HL-60/S4 (cell line): ENCODE results near the gene OAS3.
"Not testable (repeated sequence)": the region's sequence is repeated elsewhere in the genome, so short reads cannot be mapped to it uniquely, and the experiment has no call there.

Experiments used
- in situ Hi-C: fragments of 300-500 bp; cut with MboI; formaldehyde crosslinking; loops from 2 replicates; pipeline ENCODE4 v1.14.3; 2022; ENCODE audit warnings: low sequenced_read_pairs

OAS3 gene, protein sequence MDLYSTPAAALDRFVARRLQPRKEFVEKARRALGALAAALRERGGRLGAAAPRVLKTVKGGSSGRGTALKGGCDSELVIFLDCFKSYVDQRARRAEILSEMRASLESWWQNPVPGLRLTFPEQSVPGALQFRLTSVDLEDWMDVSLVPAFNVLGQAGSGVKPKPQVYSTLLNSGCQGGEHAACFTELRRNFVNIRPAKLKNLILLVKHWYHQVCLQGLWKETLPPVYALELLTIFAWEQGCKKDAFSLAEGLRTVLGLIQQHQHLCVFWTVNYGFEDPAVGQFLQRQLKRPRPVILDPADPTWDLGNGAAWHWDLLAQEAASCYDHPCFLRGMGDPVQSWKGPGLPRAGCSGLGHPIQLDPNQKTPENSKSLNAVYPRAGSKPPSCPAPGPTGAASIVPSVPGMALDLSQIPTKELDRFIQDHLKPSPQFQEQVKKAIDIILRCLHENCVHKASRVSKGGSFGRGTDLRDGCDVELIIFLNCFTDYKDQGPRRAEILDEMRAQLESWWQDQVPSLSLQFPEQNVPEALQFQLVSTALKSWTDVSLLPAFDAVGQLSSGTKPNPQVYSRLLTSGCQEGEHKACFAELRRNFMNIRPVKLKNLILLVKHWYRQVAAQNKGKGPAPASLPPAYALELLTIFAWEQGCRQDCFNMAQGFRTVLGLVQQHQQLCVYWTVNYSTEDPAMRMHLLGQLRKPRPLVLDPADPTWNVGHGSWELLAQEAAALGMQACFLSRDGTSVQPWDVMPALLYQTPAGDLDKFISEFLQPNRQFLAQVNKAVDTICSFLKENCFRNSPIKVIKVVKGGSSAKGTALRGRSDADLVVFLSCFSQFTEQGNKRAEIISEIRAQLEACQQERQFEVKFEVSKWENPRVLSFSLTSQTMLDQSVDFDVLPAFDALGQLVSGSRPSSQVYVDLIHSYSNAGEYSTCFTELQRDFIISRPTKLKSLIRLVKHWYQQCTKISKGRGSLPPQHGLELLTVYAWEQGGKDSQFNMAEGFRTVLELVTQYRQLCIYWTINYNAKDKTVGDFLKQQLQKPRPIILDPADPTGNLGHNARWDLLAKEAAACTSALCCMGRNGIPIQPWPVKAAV

DNA sequence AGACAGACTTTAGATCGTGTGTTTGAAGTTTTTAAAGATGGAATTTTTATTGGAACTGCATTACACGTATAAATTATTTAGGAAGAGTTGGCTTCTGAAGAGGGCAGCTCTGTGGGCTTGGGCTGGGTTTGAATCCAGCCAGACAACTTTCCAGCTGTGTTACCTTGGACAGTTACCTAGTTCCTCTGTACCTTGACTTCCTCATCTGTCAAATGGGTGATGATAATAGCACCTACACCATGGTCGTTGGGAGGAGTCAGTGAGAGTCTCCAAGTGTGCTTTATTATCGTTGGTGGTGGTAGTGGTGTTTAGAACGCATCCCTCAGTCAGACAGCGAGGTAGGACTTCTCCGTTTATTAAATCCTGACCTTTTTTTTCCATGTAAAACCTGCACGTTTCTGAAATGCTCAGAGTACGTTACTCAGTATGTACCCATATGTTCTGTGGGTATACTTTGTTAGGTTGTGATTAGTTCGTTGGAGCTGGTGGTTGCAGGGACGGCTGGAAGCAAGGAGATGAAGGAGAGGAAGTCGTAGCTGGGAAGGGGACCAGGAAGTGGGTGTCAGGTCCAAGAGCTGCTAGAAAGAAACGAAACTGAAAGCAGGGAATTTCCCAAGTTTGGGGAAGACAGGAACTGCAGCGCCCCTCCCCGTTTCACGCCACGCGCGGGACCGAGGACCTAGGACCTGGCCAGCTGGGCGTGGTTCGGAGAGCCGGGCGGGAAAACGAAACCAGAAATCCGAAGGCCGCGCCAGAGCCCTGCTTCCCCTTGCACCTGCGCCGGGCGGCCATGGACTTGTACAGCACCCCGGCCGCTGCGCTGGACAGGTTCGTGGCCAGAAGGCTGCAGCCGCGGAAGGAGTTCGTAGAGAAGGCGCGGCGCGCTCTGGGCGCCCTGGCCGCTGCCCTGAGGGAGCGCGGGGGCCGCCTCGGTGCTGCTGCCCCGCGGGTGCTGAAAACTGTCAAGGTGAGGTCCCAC, at the start of gene OAS3:
OAS3 (plus strand) TSS at position 734 of the 979 bp plus-strand sequence; CDS start at position 791, 57 bp downstream.
- in situ Hi-C loops = no loop called here

DNA sequence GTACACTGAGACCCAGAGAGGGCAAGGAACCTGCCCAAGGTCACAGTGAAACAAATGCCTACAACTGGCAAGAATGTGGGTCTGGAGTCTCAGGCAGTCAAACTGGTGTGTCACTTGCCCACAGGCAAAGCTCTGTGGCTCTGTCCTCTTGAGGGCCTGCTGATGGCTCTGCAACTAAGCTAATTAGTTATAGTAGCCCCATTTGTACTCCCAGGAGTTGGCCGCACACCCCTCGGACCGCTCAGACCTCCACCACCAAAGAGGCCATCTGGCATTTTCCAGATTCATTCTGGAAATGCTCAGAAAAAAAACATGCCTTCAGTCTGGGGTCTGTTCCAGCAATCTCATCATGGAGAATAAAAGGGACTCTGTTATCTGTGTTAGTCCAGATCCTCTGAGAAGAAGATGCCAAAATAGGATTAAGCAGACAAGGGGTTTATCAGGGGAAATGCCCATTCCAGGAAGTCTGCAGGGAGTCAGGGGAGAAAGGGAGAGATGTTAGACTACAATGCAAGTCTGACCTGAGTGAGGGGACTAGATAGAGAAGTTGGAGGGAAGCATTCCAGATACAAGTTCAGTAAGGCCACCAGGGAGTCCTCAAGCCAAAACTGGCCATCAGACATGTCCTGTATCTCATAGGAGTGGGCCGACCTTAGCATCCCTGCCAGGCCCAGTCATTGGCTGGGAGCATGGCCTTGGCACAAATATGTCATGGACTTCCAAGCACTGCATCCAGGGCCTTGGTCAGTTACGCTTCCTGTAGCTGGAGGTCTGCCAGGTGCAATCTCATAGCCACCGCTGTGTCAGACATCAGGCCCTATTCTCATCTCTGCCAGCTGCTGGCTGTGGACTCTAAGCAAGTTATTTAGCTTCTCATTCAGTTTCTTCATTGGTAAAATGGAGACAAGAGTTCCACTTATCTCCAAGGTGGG, 46.9 kb upstream of the OAS3 start:
- in situ Hi-C loops = no loop called here

DNA sequence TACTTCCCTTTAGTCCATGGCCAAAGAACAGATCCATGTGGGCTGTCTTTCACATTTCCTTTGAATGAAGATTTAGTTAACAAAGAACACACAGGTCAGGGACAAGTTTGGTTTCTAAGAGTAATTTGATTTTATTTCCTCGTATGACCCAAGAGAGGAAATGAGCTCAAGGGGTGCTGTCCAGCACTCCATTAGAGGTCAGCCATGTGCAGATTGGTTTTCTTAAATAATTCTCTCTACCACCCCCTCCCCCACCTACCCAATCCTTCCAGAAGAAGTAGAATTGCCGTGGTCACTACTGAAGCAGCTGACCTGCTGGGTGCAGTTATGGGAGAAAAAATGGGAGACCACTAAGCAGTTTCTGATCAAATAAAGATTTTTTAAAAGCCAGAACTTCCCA, 45.4 kb upstream of the OAS3 start:
- in situ Hi-C loops = no loop called here

DNA sequence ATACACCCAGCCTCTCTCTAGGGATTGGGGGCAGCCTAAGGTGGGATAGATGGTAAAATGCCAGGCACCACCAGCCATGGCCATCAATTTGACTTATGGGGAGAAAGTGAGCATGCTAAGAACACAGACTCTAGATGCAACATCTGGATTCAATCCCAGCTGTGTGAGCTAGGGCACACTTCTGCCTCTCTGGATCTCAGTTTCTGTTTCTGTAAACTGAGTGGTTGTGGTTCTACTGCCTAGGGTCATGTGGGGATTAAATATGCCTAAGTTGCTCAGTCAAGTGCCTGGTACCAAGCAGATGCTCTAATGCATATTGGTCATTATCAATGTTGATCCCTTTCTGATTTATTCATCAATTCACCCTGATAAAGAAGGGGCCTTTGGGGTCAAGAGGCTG, 44.1 kb upstream of the OAS3 start:
- in situ Hi-C loops = no loop called here

DNA sequence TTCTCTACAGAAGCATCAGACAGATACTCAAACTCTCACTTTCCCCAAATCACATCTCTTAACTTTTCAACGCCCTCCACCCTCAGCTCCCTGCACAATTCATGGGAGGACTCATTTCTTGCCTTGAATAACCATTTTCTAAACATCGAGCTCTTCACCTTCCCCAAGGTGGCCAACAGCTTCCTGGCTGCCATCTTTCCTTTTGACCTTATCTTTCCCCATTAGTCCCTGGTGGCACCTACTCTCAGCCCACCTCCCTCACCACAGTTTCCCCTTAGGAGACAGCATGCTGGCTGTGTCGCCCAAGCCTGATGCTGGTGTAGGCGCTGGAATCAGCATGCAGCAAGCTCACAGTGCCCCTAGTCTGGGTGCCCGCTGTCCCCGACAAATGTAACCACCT, 39.9 kb upstream of the OAS3 start:
- in situ Hi-C loops = no loop called here

DNA sequence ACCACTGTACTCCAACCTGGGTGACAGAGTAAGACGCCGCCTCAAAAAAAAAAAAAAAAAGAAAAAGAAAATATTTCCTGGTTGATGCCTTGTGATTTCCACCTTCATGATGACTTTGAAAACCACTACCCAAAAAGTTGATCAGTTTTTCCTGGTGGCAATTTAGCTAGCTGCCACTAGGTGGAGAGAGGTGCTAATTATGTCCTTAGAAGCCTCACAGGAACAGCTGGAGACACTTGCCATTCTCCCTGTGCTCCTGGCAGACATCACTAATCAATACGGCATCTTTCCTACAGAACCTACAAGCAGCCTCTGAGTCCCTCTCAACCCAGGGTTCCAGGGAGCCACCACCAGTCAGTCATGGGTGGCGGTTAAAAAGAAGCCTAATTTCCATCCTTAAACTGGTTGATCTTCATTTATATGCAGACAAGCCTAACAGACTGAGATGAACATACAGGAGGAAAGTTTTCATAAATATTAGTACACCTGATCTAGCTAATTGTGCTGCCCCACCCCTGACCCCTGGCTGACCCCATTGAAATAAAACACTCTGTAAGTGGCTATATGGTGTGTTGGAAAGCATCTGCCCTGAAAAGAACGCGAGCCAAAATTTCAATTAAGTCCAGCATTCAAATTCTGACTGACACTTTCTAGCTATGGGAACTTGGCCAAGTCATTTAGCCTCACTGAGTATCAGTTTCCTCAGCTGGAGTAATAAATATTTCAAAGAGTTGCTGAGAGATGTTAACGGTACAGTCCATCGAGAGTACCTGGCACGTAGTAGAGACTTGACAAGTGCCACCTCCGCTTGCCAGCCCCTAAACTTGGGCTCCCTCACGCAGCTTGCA, 37.8 kb upstream of the OAS3 start:
- in situ Hi-C loops = no loop called here

DNA sequence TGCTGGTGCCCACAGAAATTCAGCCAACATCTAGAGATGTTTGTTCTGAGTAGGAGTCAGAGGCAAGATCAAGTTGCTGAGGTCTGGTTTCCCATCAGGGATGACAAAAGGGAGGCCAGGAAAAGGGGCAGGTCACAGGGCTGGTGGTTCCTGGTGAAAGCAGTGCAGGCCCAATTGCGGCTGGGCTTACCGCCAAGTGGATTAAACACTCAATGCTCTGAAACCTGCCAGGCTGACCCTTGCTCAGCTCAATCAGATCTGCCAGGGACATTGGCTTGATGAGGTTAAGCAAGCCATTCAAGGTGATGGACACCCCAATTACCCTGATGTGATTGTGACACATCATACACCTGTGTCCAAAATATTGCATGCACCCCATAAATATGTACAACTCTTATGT, 37.0 kb upstream of the OAS3 start:
- in situ Hi-C loops = no loop called here

DNA sequence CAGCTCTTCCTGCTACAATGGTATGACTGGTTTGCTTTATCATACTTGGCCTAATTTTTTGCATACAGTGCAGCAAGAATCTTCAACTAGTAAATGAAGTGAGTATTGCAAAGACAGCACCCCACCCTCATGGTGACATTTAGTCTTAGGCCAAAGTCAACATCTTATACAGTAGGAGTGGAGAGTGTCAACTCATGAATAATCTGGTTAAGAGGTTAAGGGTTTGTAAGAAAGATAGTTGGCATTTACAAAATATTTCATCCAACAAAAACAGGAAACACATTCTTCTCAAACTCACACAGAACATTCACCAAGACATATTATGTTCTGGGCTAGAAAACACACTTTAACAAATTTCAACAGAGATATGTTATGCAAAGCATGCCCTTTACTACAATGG, 33.7 kb upstream of the OAS3 start:
- in situ Hi-C loops = no loop called here

DNA sequence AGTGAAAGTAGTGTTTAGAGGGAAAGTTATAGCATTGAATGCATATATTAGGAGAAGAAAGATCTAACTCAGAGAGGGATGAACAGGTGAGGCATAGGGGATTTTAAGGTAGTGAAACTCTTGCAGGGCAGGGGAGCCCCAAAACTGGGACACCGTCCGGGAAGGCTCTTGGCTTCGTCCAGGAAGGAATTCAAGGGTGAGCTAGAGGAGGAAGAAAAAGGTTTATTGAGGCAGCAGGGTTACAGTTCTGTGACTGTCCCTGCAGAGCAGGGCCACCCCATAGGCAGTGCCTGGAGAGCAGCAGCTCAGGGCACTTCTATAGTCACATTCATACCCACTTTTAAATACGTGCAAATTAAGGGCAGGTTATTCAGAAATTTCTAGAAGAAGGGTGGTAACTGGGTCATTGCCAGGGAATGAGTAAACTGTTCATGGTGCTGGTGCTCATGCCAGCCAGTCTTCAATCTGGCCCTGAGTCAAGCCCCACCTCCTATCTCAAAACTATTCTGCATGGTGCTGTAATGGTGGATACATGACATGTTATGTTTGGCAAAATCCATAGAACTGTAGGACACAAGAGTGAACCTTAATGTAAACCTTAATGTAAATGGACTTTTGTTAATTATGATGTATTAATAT, 32.7 kb upstream of the OAS3 start:
- in situ Hi-C loops = no loop called here

DNA sequence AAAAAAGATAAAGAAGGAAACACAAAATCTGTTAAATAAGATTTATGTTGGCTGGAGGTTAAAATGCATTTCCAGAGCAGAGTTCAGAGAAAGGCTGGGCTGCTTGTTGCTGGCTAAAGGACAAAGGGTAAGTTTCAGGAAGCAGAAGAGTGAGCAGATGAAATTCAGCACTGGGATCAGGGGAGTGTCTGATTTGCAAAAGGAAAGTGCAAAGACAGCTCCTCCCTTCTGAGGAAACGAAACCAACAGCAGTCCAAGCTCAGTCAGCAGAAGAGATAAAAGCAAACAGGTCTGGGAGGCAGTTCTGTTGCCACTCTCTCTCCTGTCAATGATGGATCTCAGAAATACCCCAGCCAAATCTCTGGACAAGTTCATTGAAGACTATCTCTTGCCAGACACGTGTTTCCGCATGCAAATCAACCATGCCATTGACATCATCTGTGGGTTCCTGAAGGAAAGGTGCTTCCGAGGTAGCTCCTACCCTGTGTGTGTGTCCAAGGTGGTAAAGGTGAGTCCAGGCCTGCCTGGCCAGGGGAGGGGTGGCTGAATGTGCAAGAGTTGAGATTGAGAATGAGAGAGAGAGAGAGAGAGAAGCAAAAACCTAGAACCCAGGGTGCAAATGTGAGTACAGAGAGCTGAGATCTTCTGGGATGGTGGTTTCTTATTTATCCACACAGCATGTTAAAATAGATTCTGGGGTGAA, 31.4 kb upstream of the OAS3 start, which contains the start of gene OAS1:
OAS1 (plus strand) TSS at position 251 of the 703 bp plus-strand sequence; CDS start at position 329, 78 bp downstream.
- in situ Hi-C loops = no loop called here

DNA sequence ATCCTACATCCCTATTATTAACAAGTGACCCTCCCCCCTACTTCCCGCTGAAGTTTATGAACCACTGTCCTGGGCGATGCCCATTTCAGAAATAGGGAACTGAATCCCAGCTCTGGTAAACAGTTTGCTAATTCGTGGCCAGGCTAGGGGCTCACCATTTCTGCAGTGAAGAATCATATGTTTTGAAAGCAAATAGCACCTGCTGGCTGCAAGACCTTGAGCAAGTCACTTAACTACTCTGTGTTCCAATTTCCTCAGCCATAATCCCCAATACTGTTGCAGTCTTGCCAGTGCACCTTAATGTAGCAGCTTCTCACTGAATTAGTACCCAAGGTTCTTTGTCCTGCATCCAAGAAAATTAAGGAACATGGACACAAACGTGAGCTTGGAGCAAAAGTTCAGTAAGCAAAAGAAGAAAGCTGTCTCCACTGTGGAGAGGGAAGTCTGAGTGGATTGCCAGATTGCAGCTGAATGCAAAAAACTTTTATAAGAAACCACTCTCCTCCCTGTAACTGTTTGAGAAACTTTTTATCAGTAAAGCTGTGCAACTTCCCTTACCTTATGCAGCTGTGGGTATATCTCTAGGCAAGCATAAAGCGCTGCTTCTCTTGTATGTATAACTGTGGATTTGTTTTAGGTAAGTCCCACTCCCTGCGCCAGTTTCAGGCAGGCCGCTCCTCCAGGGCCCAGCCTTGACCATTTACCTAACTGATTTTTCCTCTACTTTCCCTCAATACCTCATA, 30.7 kb upstream of the OAS3 start:
- in situ Hi-C loops = no loop called here

DNA sequence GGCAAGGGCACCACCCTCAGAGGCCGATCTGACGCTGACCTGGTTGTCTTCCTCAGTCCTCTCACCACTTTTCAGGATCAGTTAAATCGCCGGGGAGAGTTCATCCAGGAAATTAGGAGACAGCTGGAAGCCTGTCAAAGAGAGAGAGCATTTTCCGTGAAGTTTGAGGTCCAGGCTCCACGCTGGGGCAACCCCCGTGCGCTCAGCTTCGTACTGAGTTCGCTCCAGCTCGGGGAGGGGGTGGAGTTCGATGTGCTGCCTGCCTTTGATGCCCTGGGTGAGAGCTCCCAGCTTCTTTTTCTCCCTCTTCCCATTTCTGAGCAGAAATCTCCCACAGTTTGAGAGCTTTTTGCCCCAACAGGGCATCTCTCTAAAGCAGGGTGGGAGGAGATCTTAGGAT, 29.7 kb upstream of the OAS3 start:
- in situ Hi-C loops = no loop called here

DNA sequence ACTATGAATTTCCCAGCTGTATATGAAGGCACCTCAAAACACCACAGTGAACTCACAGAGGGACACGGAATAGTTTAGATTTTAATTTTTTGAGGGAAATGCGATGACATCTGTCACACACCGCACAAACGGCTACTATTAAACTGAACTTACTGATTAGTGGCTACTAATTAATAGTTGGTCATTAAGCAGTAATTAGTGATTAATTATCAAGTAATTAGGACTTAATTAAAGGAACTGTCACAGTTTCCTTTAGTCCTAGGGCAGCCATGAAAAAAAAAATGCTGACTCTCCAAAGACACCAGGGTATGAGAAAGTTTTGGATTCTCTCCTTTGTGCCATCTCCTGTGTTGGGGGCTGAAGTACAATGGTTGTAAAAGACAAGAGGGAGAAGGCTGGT, 28.6 kb upstream of the OAS3 start:
- in situ Hi-C loops = no loop called here

DNA sequence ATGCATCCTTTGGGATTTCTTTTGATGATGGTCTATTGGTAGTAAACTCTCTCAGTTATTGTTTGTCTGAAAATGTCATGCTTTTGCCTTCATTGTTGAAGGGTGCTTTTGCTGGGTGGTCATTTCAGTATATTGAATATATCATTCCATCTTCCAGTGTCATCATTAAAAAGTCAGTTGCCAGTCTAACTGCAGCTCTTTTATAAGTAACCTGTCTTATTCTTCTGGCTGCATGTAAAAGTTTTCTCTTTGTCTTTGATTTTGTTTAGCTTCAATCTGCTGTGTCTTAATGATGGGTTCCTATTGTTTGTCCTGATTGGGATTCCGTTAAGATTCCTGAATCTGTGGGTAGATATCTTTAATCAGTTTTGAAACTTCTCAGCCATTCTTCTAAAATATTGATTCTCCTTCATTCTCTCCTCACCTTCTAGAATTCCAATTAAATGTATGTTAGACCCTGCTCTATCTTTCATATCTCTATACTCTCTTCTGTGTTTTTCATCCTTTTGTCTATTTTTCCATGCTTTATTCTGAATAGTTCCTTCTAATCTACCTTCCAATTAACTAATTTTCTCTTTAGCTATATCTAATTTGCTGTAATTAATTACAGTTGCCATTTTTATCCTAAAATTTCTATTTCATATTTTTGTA, 25.1 kb upstream of the OAS3 start:
- in situ Hi-C loops = no loop called here

DNA sequence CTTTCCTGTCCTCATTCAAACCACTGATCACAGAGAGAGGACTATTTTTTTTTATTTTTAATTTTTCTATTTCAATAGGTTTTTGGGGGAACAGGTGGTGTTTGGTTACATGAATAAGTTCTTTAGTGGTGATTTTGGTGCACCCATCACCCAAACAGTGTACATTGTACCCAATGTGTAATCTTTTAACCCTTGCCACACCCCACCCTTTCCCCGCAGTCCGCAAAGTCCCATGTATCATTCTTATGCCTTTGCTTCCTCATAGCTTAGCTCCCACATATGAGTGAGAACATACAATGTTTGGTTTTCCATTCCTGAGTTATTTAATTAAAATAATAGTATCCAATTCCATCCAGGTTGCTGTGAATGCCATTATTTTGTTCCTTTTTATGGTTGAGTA, 24.4 kb upstream of the OAS3 start:
- in situ Hi-C loops = not testable (repeated sequence)

DNA sequence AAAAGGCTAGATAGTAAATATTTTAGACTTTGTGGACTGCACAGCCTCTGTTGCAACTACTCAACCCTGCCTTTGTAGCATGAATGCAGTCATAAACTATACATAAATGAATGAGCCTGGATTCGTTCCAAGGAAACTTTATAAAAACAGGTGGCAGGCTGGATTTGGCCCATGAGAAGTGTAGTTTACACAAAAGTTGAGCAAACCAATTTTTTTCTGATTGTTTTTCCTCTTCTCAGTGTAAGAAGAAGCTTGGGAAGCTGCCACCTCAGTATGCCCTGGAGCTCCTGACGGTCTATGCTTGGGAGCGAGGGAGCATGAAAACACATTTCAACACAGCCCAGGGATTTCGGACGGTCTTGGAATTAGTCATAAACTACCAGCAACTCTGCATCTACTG, 22.0 kb upstream of the OAS3 start:
- in situ Hi-C loops = no loop called here
